Ovary (tissue), 9 donors: Measurements from ENCODE around the gene MRM2. TPM values are rescaled to one million over a fixed set of nuclear protein-coding genes. Genes with fewer than 3 reads are reported as not detected.

ENCODE experiments used
- DNase-seq, 5 donors: peaks; one replicate each; pipeline ENCODE4 v3.0.0-alpha.2; 2019 to 2020
- H3K27ac ChIP-seq, 2 donors: fragments of 200-600 bp; one replicate each; pipeline versions ENCODE4 v1.5.1 to v1.8.0; 2019 to 2022
- H3K27me3 ChIP-seq: fragments of 200-600 bp; one replicate; pipeline ENCODE4 v1.8.0; 2022
- H3K36me3 ChIP-seq: fragments of 200-600 bp; sonication (generic); one replicate; pipeline ENCODE4 v1.5.1; 2019
- H3K4me1 ChIP-seq: one replicate; pipeline ENCODE4 v1.8.1; 2013; ENCODE audit warnings: mild to moderate bottlenecking, moderate library complexity; ENCODE audit not compliant: insufficient read depth
- H3K4me3 ChIP-seq: fragments of 200-600 bp; sonication (generic); one replicate; pipeline ENCODE4 v1.5.1; 2017
- H3K9me3 ChIP-seq, 2 donors: fragments of 200-600 bp in 1 of 2; sonication (generic) in 1 of 2; one replicate each; pipeline versions ENCODE4 v1.5.1 to v1.8.1; 2013 to 2019; ENCODE audit warnings: mild to moderate bottlenecking in 1 of 2, moderate library complexity in 1 of 2
- EP300 ChIP-seq: sonication (generic); formaldehyde crosslinking; IDR thresholded peaks from one replicate; pipeline ENCODE4 v1.6.1; 2017; ENCODE audit warnings: antibody characterized with exemption
- POLR2A ChIP-seq: fragments of 450-650 bp; IDR thresholded peaks from one replicate; pipeline ENCODE4 v1.6.1; 2017; ENCODE audit warnings: antibody characterized with exemption, mild to moderate bottlenecking, moderate library complexity
- WGBS, 3 donors: extraction: QIAGEN DNeasy Blood & Tissue Kit in 1 of 3; methylation state at CpG; one replicate each; pipeline versions ENCODE4 v1.1.5 to v1.1.7; 2013 to 2017; 5-methylcytosine and 5-hydroxymethylcytosine counted together
- intact Hi-C, 4 donors: fragments of 100-400 bp; cut with DNase I; formaldehyde crosslinking; loops; one replicate each; pipeline versions ENCODE4 v1.11.0 to v1.15.1; 2022 to 2023
- polyA plus RNA-seq, 2 donors: library from polyadenylated mRNA; stranded (reverse); fragments of 200-250 nt in 1 of 2; fragments of 350-450 nt in 1 of 2; fragmentation: Illumina TruSeq in 1 of 2; extraction: RNeasy Lipid Tissue Mini Kit (QIAGEN cat#74804) in 1 of 2; gene quantifications; one replicate each; pipeline ENCODE4 v1.2.3, GENCODE V29; 2013 to 2014
- total RNA-seq, 7 donors: library from RNA; depleted of rRNA in 2 of 7; stranded (reverse); fragments of >200 nt in 2 of 7; fragmentation: NEBNext Ultra II Directional in 3 of 7; extraction: Animal tissue kit (Norgen Biotek cat#: 25700) in 3 of 7; gene quantifications; one replicate each; pipeline versions ENCODE4 v1.1.0 to v1.2.4, GENCODE V29; 2016 to 2023
- TF ChIP-seq, protein P1 (sequence below), 3 donors: fragments of 450-650 bp in 2 of 3; fragments of 200-600 bp in 1 of 3; IDR thresholded peaks; one replicate each; pipeline versions ENCODE4 v1.5.1 to v1.8.0; 2016 to 2022; ENCODE audit warnings: antibody characterized with exemption in 3 of 3, mild to moderate bottlenecking in 1 of 3
- donor health status: DM: no; HTN: no; CAD: no; lungs with moderate emphysema.
- donor health status: DM: no; HTN: no; CAD: no.
- donor health status: Bipolar disorder and iron deficiency.
- donor health status: DM: yes; HTN: yes; CAD: no.
- donor health status: DM: no; HTN: no; CAD: no.
- donor health status: DM: yes; HTN: yes; CAD: no.

MRM2 gene
- total and polyA plus RNA-seq, 9 donors: 12.6 to 28.5 (median 21.4) TPM

DNA sequence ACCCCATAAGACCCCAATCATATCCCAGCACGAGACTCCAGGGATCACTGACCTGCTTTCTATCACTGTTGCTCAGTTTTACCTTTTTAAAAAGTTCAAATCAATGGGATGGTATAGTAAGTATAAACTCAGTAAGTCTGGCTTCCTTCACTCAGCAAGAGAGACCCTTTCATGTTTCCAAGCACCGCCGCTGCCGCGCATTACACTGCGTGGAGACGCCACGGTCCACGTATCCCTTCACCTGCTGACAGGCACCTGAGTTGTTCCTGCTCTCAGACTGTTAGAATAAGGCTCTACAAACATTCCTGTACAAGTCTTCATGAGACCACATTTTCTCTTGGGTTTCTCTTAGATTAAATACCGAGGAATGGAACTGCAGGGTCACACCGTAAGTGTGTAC is 37.6 kb downstream of the MRM2 start:
- intact Hi-C loops: loop anchor here in 3 of 4 donors (10.0 kb wide), 3 partner anchors 100 to 620 kb away; no protein-coding TSS in a partner anchor
- H3K27ac ChIP-seq: peak overlapping the region in 1 of 2 donors; percentile 58
- H3K36me3 ChIP-seq: no peaks in the 10 kb centered on the region
- WGBS, 3 donors: 92 to 94% (median 93%) methylated on average over 11 of the region's 11 CpGs
- H3K4me3 ChIP-seq: no peak overlapping the region
- no peak for TF ChIP-seq EP300
- no peaks in the 10 kb centered on the region for H3K27me3 ChIP-seq
- no peaks in the 10 kb centered on the region for H3K9me3 ChIP-seq
- peaks cover 20% of the 10 kb centered on the region for H3K4me1 ChIP-seq
- peak in 2 of 5 donors; percentile 14 to 47 for DNase-seq

DNA sequence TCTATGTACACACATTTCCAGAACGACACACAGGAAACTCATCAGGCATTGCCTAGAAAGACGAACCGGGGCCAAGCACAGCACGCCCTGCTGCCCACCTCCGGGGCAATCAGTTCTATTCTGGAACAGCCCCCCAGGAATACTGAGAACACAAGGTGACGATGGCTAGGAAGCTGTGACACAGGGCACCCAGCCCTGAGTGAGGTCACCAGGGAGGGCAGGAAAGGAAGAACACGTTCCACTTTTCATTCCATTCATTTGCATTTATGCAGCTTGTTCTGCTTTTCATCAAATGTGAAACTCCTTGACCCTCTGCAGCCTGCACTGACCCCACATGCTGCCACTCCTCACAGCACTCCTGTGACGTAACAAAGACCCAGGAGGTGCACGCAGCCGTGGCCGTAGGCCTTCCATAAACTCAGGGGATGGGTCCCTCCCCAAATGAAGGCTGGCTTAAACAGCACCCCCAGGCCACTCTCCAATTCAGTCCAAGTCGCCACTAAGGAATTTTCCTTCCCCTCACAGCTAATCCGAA is 38.2 kb downstream of the MRM2 start:
- no peaks in the 10 kb centered on the region for H3K9me3 ChIP-seq
- TF ChIP-seq POLR2A: no peak
- TF ChIP-seq EP300: no peak
- TF ChIP-seq, protein P1, sequence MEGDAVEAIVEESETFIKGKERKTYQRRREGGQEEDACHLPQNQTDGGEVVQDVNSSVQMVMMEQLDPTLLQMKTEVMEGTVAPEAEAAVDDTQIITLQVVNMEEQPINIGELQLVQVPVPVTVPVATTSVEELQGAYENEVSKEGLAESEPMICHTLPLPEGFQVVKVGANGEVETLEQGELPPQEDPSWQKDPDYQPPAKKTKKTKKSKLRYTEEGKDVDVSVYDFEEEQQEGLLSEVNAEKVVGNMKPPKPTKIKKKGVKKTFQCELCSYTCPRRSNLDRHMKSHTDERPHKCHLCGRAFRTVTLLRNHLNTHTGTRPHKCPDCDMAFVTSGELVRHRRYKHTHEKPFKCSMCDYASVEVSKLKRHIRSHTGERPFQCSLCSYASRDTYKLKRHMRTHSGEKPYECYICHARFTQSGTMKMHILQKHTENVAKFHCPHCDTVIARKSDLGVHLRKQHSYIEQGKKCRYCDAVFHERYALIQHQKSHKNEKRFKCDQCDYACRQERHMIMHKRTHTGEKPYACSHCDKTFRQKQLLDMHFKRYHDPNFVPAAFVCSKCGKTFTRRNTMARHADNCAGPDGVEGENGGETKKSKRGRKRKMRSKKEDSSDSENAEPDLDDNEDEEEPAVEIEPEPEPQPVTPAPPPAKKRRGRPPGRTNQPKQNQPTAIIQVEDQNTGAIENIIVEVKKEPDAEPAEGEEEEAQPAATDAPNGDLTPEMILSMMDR (IDR thresholded peaks at IDR 0.05): no peak
- no peaks in the 10 kb centered on the region for H3K27me3 ChIP-seq
- H3K4me1 ChIP-seq: peaks cover 20% of the 10 kb centered on the region
- no peak overlapping the region for H3K4me3 ChIP-seq
- intact Hi-C loops: loop anchor here in 3 of 4 donors (10.0 kb wide), 3 partner anchors 99 to 619 kb away; no protein-coding TSS in a partner anchor
- peak overlapping the region in 1 of 2 donors; percentile 58 for H3K27ac ChIP-seq
- peak; percentile 65 to 83 (median 66) for DNase-seq
- no peaks in the 10 kb centered on the region for H3K36me3 ChIP-seq
- WGBS, 3 donors: 18 to 34% (median 26%) methylated on average over 13 of the region's 13 CpGs

DNA sequence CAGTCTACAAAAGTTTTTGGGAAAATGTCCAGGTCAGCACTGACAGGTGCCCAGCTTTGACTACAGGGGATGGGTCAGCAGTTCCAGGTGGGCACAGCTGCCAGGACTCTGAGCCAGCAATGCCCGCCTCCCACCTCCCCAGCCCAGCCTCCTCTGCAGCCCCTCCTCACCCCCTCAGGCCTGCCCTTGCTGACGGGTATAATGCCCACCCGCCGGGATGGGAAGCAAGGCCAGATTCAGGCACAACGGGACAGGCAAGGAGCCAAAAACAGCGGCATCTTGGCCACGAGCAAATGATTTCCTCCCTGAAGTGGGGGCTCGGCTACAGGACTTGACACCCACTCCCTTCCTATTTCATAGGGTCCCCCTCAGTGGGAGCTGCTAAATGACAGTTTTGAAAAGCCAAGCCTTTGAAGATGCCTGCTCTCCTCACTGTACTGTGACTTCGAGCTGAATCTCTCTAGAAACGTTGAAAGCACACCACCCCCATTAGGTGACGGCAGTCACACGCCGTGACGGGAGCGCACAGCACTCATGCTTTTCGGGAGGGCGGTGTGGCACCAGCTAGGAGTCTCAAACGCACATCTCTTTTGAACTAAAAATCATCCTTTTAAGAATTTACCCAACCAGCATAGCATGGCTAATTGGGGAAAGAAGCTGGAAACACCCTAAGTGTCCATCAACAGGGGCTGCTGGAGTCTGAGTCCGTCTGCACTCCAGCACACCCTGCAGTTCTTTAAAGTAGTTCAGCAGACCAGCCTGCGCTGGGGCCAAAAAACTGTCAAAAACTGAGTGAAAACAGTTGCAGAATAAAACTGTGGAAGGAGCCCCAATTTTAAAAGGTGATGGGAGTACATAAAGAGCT is 38.9 kb downstream of the MRM2 start:
- Histone ChIP-seq H3K27me3 (no peaks in the 10 kb centered on the region), H3K9me3 (no peaks in the 10 kb centered on the region), H3K4me3 (no peak overlapping the region), H3K4me1 (peaks cover 20% of the 10 kb centered on the region), H3K27ac (peak overlapping the region in 1 of 2 donors; percentile 58), H3K36me3 (no peaks in the 10 kb centered on the region)
- TF ChIP-seq, protein P1 (IDR thresholded peaks at IDR 0.05): peak in 1 of 3 donors; percentile 21
- TF ChIP-seq POLR2A: no peak
- DNase-seq: peak; percentile 53 to 66 (median 60)
- WGBS, 3 donors: 70 to 72% (median 71%) methylated on average over 20 of the region's 20 CpGs
- intact Hi-C loops: loop anchor here in 3 of 4 donors (10.0 kb wide), 3 partner anchors 98 to 618 kb away; no protein-coding TSS in a partner anchor

DNA sequence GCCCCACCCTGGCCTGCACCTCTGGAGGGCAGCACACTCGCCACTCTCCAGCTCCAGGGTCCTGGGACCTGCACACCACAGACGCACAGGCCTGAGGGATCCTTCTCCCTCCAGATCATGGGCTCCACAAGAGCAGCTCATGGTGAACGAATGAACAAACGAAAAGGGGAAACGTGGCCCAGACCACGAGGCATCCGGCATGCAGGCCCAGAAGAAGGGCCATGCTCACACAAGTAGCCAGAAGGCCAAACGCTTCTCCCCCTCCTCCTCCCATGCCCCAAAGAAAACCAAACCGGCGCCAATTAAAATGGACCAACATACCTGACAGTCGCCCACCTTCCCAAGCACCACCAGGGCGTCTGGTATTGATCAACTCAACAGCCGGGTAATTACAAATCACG is 39.6 kb downstream of the MRM2 start:
- 91 to 93% (median 92%) methylated on average over 14 of the region's 14 CpGs for WGBS, 3 donors

More for the DNA sequence above, 39.6 kb downstream of the MRM2 start:
- H3K9me3 ChIP-seq: no peaks in the 10 kb centered on the region
- H3K4me3 ChIP-seq: no peak overlapping the region
- peaks cover 20% of the 10 kb centered on the region for H3K4me1 ChIP-seq
- intact Hi-C loops: loop anchor here in 3 of 4 donors (10.0 kb wide), 3 partner anchors 98 to 618 kb away; no protein-coding TSS in a partner anchor
- peak overlapping the region in 1 of 2 donors; percentile 13 for H3K27ac ChIP-seq
- peak in 1 of 5 donors; percentile 30 for DNase-seq
- no peaks in the 10 kb centered on the region for H3K36me3 ChIP-seq
- no peaks in the 10 kb centered on the region for H3K27me3 ChIP-seq
- TF ChIP-seq, protein P1 (IDR thresholded peaks at IDR 0.05): no peak
